PC-9 (cell line): ENCODE measurements around the gene ZNF711. TPM values are rescaled to one million over a fixed set of nuclear protein-coding genes. Genes with fewer than 3 reads are reported as not detected.

ENCODE experiments used
- Bru-seq: library from RNA; stranded (reverse); fragments of 400-500 nt; gene quantifications from one replicate; lab custom pipeline; 2021; lab: Mats Ljungman, UMichigan
- BruChase-seq, 2 experiments: library from RNA; stranded (reverse); fragments of 400-500 nt; gene quantifications; one replicate each; lab custom pipeline; 2021; lab: Mats Ljungman, UMichigan
- BruUV-seq: library from RNA; stranded (reverse); fragments of 400-500 nt; replicated peaks from 2 replicates; lab custom pipeline; 2021; lab: Mats Ljungman, UMichigan
- CTCF ChIA-PET: fragments of 300-600 bp; sonication (Branson Sonifier 250); formaldehyde crosslinking; loops from one replicate; lab custom pipeline; 2022; ENCODE audit warnings: antibody characterized with exemption; lab: Charles Lee
- POLR2A ChIA-PET: fragments of 300-600 bp; sonication (Branson Sonifier 250); formaldehyde crosslinking; loops from one replicate; lab custom pipeline; 2022; ENCODE audit warnings: antibody characterized with exemption; ENCODE audit not compliant: unreplicated experiment; lab: Charles Lee
- DNase-seq, 2 experiments: peaks; one replicate each; pipeline versions ENCODE4 v3.0.0 to v3.0.0-alpha.2; 2015 to 2022; ENCODE audit warnings: mixed read lengths in 1 of 2
- H2AFZ ChIP-seq: fragments of 200-600 bp; sonication (generic); 2 replicates; pipeline ENCODE4 v1.8.1; 2017; ENCODE audit warnings: antibody characterized with exemption
- H3F3A ChIP-seq: fragments of 200-600 bp; sonication (generic); 2 replicates; pipeline ENCODE4 v1.8.1; 2017; ENCODE audit warnings: antibody characterized with exemption, mild to moderate bottlenecking, low read depth; ENCODE audit not compliant: insufficient read depth
- H3K27ac ChIP-seq: fragments of 200-600 bp; sonication (generic); 2 replicates; pipeline ENCODE4 v1.6.1; 2016; ENCODE audit warnings: mixed run types
- H3K27me3 ChIP-seq: fragments of 200-600 bp; sonication (generic); 2 replicates; pipeline ENCODE4 v1.6.1; 2016; ENCODE audit warnings: low read depth, mixed run types; ENCODE audit not compliant: insufficient read depth
- H3K36me3 ChIP-seq: fragments of 200-600 bp; sonication (generic); 2 replicates; pipeline ENCODE4 v1.6.1; 2016; ENCODE audit warnings: low read depth, mixed run types
- H3K4me1 ChIP-seq: fragments of 200-600 bp; sonication (generic); replicated peaks from 2 replicates; pipeline ENCODE4 v1.6.1; 2016; ENCODE audit warnings: mixed run types; ENCODE audit not compliant: insufficient read depth
- H3K4me2 ChIP-seq: fragments of 200-600 bp; sonication (generic); 2 replicates; pipeline ENCODE4 v1.6.1; 2017; ENCODE audit warnings: mixed run types
- H3K4me3 ChIP-seq: fragments of 200-600 bp; sonication (generic); 2 replicates; pipeline ENCODE4 v1.6.1; 2016; ENCODE audit warnings: mixed run types
- H3K79me2 ChIP-seq: fragments of 200-600 bp; sonication (generic); 2 replicates; pipeline ENCODE4 v1.6.1; 2017; ENCODE audit warnings: low read depth, mixed run types
- H3K9me2 ChIP-seq: fragments of 200-600 bp; sonication (generic); 2 replicates; pipeline ENCODE4 v1.8.1; 2017; ENCODE audit warnings: mild to moderate bottlenecking; ENCODE audit not compliant: insufficient read depth
- H3K9me3 ChIP-seq: fragments of 200-600 bp; sonication (generic); 2 replicates; pipeline ENCODE4 v1.8.1; 2016; ENCODE audit warnings: low read depth; ENCODE audit not compliant: insufficient read depth
- H4K20me1 ChIP-seq: fragments of 200-600 bp; sonication (generic); 2 replicates; pipeline ENCODE4 v1.8.1; 2017; ENCODE audit not compliant: insufficient read depth
- EZH2 ChIP-seq: fragments of 200-600 bp; sonication (generic); IDR thresholded peaks from 2 replicates; pipeline ENCODE4 v1.8.0; 2017; ENCODE audit warnings: antibody characterized with exemption, low read depth
- intact Hi-C: fragments of 100-400 bp; cut with micrococcal nuclease; formaldehyde crosslinking; loops from one replicate; pipeline ENCODE4 v1.10.0; 2022; ENCODE audit not compliant: unreplicated experiment
- long read RNA-seq: library from polyadenylated mRNA; stranded (forward); transcript quantifications from one replicate; pipeline ENCODE4 v2.0.0, GENCODE V29; 2022
- total RNA-seq: library from RNA; stranded (reverse); gene quantifications from 2 replicates; pipeline ENCODE4 v1.2.3, GENCODE V29; 2021
- TF ChIP-seq, protein P1 (sequence below): fragments of 200-600 bp; sonication (generic); conservative IDR thresholded peaks from 2 replicates; pipeline ENCODE4 v1.6.1; 2017; ENCODE audit warnings: mixed run types, antibody characterized with exemption, mild to moderate bottlenecking, moderate library complexity

The ZNF711 gene
- total RNA-seq (not detected in 2 replicates), Bru-seq, nascent RNA (percentile 10 among the genes with signal in this experiment), BruChase-seq, experiment 1, labeled RNA remaining after a 2-hour chase (percentile 3 among the genes with signal in this experiment), BruChase-seq, experiment 2, labeled RNA remaining after a 6-hour chase (percentile 3 among the genes with signal in this experiment)
- long read RNA-seq: 0 reads

DNA sequence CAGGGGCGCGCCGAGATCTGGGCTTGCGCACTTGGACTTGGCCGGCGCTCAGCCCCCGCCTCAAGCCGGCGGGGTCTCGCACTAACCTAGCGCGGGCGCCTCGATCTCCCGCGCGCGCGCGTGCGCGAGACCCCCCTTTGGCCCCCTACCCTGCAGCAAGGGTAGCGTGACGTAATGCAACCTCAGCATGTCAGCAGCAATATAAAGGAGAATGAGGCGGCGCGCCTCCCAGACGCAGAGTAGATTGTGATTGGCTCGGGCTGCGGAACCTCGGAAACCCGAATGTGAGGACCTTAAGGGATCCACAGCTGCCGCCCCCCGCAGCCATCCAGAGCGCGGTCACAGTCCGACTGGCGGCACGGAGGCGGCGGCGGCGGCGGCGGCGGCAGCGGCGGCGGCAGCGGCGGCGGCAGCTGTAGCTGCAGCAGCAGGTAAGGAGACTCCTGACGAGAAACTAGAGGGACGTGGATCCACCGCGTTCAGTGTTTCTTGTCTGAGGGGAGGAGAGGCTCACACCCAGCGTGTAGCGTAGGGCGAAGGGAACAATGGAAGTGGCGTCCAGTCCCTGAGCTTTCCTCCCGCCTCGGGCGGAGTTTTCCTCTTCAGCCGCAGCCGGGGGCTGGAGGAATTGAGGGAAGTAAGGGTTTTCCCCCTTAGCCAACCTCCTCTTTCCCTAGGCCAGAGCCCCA, at the start of gene ZNF711, which contains the start of gene SATL1:
ZNF711 (plus strand) TSS at position 231 of the 689 bp plus-strand sequence. CDS start 3,582 bp downstream, outside the sequence.
SATL1 (minus strand) TSS at position 19 of the 689 bp plus-strand sequence. CDS start 134,811 bp downstream, outside the sequence.
- POLR2A ChIA-PET: no interaction called here
- CTCF ChIA-PET: no interaction called here
- no peak for TF ChIP-seq EZH2
- TF ChIP-seq, protein P1, sequence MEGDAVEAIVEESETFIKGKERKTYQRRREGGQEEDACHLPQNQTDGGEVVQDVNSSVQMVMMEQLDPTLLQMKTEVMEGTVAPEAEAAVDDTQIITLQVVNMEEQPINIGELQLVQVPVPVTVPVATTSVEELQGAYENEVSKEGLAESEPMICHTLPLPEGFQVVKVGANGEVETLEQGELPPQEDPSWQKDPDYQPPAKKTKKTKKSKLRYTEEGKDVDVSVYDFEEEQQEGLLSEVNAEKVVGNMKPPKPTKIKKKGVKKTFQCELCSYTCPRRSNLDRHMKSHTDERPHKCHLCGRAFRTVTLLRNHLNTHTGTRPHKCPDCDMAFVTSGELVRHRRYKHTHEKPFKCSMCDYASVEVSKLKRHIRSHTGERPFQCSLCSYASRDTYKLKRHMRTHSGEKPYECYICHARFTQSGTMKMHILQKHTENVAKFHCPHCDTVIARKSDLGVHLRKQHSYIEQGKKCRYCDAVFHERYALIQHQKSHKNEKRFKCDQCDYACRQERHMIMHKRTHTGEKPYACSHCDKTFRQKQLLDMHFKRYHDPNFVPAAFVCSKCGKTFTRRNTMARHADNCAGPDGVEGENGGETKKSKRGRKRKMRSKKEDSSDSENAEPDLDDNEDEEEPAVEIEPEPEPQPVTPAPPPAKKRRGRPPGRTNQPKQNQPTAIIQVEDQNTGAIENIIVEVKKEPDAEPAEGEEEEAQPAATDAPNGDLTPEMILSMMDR: no peak
- Histone ChIP-seq H3K9me3 (no peaks in the 10 kb centered on the region), H3K4me3 (no peak within 1 kb of the TSS), H3F3A (no peaks in the 10 kb centered on the region), H3K4me1 (no peaks in the 10 kb centered on the region), H3K36me3 (no peaks in the 10 kb centered on the region), H3K27me3 (no peaks in the 10 kb centered on the region), H3K4me2 (no peak within 1 kb of the TSS), H3K9me2 (no peaks in the 10 kb centered on the region), H3K27ac (no peak within 1 kb of the TSS), H3K79me2 (no peaks in the 10 kb centered on the region), H2AFZ (no peak within 1 kb of the TSS), H4K20me1 (no peaks in the 10 kb centered on the region)
- DNase-seq: peak in 1 of 2 experiments; percentile 0
- intact Hi-C loops: no loop called here
- no TSS peak for BruUV-seq

DNA sequence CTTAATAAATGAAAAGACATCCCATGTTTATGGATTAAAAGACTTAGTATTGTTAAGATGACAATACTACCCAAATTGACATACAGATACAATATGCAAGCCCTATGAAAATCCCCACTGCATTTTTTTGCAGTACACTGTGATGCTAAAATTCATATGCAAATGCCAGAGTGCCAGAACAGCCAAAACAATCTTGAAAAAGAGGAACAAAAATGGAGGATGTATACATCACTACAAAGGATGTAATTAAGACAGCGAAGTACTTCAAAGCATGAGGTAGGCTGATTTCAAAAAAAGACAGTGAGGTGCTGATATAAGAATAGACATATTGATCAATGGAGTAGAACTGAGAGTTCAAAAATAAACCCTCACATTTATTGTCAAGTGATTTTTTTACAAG, 47.5 kb upstream of the ZNF711 start:
- CTCF ChIA-PET: no interaction called here
- no peak overlapping the region for H3K4me2 ChIP-seq
- no peak overlapping the region for H3K27ac ChIP-seq
- DNase-seq: no peak
- H3K27me3 ChIP-seq: no peaks in the 10 kb centered on the region
- no peaks in the 10 kb centered on the region for H3K9me3 ChIP-seq
- no peaks in the 10 kb centered on the region for H3K9me2 ChIP-seq
- POLR2A ChIA-PET: no interaction called here
- H4K20me1 ChIP-seq: no peaks in the 10 kb centered on the region
- BruUV-seq: no TSS peak
- intact Hi-C loops: no loop called here
- H3K4me3 ChIP-seq: no peak overlapping the region
- no peaks in the 10 kb centered on the region for H3K36me3 ChIP-seq
- no peak overlapping the region for H2AFZ ChIP-seq
- TF ChIP-seq, protein P1: no peak
- H3F3A ChIP-seq: no peaks in the 10 kb centered on the region
- H3K4me1 ChIP-seq: no peaks in the 10 kb centered on the region
- no peaks in the 10 kb centered on the region for H3K79me2 ChIP-seq

DNA sequence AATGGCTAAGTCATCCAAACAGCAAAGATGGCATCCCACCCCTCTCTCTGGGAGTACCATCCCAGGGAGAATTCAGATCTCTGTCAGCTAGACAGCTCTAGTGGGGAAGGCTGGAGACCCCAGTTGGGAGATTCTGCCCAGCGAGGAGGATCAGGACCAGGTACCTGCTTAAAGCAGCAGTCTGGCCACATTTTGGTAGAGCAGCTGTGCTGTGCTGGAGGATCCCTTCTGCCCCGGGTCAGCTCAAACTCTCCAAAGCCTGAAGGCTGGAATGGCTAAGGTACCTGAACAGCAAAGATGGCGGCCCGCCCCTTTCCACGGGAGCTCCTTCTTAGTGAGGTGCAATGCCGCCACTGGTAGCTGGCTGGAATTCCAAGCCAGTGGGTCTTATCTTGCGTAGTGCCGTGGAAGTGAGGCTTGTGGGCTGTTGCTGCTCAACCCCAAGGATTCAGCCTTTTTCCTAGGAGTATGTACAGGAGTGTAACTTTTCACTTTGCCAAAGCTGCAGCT, 40.3 kb upstream of the ZNF711 start:
- no peak overlapping the region for H3K4me3 ChIP-seq
- intact Hi-C loops: no loop called here
- H4K20me1 ChIP-seq: no peaks in the 10 kb centered on the region
- no peaks in the 10 kb centered on the region for H3K9me3 ChIP-seq
- no peaks in the 10 kb centered on the region for H3K27me3 ChIP-seq
- ChIA-PET CTCF (no interaction called here), POLR2A (no interaction called here)
- no peak for DNase-seq
- no peak overlapping the region for H3K4me2 ChIP-seq
- H3K4me1 ChIP-seq: no peaks in the 10 kb centered on the region
- H3F3A ChIP-seq: no peaks in the 10 kb centered on the region
- no peak for TF ChIP-seq EZH2
- TF ChIP-seq, protein P1: no peak
- H3K36me3 ChIP-seq: no peaks in the 10 kb centered on the region
- H3K9me2 ChIP-seq: no peaks in the 10 kb centered on the region
- BruUV-seq: no TSS peak
- no peak overlapping the region for H3K27ac ChIP-seq
- no peaks in the 10 kb centered on the region for H3K79me2 ChIP-seq
- H2AFZ ChIP-seq: no peak overlapping the region
